HG03520 (cell line): ENCODE data around the gene BCAS3.
"Not testable (repeated sequence)": the region's sequence is repeated elsewhere in the genome, so short reads cannot be mapped to it uniquely, and the experiment has no call there.

ENCODE experiments used
- ATAC-seq: cut with Tn5 transposase; IDR thresholded peaks from one replicate; pipeline ENCODE4 v1.9.1; 2021; ENCODE audit warnings: mild to moderate bottlenecking, moderate library complexity; ENCODE audit not compliant: unreplicated experiment

The BCAS3 gene

DNA sequence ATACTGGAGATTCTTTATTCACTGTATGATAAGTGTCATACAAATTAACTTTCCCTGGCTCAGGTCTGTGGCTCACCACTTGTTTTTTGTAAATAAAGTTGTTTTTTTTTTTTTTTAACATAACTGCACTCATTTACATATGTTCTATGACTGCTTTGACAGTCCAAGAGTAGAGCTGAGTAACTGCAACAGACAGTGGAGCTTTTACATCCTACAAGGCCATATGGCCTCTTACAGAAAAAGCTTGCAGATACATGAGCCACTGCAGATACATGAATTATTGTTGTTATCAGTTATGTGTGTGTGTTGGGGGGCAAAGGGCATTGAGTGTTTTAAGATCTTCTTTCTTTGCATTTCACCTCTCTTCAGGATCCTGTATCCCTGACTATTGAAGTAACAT, 311.7 kb downstream of the BCAS3 start:
- ATAC-seq = no peak

DNA sequence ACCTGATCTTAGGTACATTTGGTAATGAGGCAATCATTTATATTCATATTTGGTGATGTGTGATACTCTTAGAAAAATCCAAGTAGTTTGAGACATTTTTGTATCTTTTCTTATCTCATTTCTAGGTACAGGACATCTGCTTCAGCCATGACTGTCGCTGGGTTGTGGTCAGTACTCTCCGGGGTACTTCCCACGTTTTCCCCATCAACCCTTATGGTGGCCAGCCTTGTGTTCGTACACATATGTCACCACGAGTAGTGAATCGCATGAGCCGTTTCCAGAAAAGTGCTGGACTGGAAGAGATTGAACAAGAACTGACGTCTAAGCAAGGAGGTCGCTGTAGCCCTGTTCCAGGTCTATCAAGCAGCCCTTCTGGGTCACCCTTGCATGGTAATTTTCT, 312.2 kb downstream of the BCAS3 start:
- no peak for ATAC-seq

DNA sequence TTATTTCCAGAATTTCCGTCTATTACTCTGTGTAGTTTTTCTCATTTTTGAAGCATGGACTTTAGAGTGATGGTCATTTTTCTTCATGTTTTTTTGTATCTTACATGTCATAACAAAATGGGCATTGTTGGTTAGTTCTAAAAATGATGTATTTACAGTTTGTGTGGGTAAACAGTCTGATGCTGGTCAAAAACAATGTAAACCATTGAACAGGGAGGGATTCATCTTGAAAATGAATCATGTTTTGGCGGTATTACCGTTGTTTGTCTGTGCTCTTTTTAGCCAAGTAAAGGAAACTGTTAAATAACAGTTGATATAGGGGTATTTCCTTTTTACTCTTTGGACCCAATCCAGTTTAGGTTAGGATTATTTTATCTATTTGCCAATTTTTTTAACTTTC, 315.8 kb downstream of the BCAS3 start:
- ATAC-seq = no peak

DNA sequence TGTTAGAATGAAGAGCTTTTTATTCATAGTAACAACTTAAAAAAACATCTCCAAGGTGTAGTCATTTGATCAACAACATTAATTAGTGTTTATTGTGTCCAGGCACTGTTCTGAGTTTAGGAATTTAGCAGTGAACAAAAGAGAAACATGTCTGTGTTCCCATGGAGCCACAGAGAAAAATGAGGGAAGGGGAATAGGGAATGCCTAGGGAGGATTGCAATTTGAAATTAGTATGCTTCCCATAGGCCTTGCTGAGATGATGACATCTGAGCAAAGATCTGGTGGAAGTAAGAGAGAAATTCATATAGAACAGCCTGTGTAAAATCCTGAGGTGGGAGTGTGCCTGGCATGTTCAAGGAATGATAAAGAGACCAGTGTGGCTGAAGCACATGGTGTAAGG, 318.0 kb downstream of the BCAS3 start:
- ATAC-seq = no peak

DNA sequence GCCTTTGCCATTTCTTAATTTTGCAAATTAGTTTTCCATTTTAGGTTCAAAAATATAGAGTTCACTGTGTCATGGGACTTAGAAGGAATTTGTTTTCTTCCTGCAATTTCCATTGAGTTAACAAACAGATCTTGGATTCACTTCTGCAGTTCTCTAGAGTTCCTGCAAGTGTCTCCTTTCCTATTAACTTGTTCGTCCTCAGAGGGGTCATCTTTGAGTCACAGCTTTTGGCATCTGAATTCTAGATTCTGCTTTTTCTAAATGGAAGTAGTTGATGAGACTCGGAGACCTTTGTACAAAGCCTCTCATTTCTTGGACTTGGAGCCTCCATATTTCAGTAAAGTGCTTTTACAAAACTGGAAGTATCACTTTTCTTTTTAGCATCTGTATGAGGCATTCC, 323.3 kb downstream of the BCAS3 start:
- no peak for ATAC-seq

DNA sequence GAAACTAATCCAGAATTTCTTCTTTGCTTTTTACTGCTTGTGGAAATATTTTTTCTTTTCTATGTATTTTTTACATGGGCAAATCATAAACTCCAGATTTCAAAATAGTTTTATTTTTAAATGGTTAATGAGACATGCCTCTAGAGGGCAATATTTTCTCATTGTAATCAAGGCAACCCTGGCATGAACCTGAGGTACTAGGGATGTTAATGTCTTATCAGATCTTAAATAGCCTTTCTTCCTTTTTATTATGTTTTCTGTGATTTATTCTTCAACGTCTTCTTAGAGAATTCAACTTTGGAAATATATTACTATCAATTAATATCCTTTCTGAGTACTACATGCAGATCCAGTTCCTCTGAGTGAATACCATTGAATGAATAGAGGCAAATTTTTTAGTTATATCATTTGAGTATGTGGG, 324.7 kb downstream of the BCAS3 start:
- ATAC-seq = no peak

DNA sequence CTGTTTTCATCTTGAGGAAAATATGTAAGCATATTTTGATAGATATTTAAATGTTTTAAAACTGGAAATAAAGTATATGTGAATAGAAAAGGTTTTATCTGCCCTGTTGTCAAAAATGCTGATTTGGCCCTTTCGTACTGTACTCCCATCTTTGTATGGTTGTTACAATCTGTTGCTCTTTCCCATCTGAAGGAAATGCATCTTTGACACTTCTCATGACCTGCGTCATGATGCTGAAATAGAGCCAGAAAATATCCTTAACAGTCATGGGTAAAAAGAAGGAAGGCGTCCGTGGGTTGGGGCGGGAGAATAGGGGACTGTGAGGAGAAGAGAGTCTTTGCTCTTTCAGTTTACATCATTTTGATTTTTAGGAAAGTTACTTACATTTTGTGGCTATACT, 327.7 kb downstream of the BCAS3 start:
- ATAC-seq = no peak

DNA sequence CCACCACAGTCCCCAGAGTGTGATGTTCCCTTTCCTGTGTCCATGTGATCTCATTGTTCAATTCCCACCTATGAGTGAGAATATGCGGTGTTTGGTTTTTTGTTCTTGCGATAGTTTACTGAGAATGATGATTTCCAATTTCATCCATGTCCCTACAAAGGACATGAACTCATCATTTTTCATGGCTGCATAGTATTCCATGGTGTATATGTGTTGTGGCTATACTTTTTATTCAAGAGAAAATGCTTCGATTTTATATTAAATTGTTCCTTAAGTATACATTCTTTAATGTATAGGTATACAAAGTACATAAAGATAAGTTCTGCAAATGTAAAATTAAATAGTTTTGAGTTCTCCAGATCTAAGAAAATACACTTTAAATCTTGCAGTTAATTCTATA, 328.3 kb downstream of the BCAS3 start:
- not testable (repeated sequence) for ATAC-seq

DNA sequence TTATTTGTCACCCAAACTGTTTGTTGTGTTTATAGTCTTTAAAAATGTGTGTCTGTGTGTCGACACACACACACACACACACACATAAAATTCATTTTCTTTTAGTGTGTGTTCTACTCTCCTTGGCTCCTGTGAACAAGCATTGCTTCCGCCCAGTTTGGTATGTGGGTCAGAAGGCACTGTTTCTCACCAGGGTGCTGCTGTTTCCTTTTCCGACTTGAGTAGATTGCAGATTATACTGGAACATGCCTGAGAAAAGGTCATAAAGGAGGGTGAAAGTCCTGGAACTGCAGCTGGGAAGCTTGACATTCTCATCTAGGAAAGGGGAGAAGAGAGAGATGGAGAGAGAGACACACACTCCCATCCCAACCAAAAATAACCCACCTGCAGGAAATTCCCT, 330.3 kb downstream of the BCAS3 start:
- ATAC-seq = no peak

DNA sequence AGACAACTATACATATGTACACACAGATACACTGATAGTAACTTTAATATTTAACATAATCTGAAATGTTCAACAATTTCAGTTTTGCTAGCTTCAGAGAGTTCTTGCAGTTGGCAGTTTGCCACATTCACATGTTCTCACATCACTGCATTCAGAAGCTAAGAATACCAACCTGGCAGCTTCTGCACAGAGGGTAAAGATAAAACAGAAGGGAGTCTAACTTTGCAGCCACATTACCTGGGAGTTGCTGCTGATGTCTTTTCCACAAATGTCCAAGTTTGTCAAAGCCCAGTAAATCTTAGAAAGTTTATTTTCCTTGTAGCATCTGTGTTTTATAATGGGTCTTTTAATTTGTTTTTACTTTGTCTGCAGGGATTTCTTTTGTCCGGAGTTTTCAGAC, 332.0 kb downstream of the BCAS3 start:
- ATAC-seq = no peak

DNA sequence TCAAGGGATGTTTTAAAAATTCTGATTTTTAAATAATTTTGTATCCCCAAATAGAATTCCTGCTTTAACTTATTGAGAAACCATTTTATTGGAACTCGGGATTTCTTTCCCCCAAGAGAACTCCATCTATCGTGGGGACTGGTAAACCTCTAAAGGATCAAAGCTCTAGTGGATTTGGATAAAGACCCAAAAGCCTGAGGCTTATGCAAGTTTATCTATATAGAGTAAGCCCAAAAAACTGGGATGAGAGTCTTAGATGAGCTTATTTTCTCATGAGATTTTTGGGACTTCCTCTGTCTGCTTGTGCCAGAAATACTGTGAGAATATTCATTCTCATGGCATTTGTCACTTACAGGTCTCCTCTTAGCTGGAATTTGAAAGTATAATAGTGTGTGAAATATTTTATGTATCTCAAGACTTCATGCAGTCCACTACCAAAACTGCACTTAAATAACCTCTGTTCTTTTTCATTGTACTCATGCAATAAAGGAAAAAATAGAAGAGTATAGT, 333.1 kb downstream of the BCAS3 start:
- no peak for ATAC-seq

DNA sequence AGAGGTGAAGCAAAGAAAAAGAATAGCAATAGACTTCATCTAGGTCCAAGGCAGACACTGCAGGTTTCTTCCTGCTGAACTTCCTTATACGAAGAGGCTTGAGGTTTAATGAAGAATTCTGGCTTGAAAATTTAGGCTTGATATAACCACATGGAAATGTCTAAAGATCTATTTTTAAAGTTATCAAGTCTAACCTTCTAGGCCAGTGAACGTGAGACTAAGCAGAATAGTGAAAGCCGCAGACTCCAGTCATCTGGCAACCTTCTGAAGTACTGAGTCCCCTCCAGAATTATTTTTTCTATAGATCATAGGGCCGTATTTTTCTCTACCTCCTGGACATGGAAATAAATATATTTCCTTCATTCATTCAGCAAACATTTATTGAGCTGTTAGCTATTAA, 333.6 kb downstream of the BCAS3 start:
- no peak for ATAC-seq

DNA sequence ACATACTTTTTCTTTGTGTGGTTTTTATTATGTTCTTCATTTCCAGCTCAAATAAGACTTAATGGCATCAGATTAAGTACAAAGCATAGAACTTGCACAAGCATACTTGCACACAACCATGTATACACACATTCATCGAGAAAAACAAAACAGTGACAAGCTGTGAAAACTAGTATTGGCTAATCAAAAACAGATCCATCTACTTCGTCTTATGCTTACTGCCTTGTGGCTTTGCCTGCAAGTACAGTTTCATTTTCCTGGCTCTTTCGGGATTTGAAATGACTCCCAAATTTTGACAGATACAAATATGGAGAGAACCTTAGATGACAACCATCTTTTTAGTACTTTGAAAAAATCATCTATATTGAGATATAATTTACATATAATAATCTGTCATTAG, 338.3 kb downstream of the BCAS3 start:
- no peak for ATAC-seq

DNA sequence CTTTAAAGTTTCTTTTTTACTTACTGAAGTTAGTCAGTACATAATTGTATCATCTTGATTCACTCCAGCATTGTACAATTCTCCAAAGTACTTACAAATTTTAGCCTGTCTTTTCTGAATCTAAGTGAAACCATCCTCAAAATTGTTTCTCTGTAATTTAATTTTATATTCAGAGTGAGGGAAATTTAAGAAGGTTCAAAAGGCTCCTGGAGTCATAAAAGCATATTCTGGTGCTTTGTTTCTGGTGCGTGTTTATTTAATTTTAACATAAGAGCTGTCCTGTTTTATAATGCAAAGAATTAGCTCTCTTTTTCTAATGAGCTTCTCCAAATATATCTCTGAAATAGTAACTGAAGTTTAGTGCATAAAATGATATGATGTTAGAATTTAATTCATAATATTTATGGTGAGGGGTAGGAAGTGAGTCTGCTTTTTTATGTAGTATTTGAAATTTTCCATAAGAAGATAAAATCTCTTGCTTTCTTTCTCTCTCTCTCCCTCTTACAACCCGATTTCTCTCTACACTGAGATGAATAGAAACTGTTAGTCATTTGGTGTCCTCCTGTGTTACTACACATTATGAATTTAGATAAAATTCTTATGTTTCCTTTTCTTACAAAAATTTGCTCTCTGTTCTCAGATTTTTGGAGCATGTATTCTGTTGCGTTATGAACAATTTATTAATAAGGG, 339.8 kb downstream of the BCAS3 start:
- no peak for ATAC-seq

DNA sequence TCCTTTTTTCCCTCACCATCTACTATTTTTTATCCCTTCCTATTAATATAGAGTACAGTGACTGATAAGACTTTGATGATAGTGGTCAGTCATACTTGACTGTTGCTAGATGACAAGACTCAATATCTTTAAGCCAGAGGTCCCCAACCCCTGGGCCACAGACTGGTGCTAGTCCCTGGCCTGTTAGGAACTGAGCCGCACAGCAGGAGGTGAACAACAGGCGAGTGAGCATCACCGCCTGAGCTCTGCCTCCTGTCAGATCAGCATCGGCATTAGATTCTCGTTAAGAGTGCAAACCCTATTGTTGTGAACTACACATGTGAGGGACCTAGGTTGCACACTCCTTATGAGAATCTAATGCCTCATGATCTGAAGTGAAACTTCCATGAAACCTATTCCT, 341.3 kb downstream of the BCAS3 start:
- ATAC-seq = no peak

DNA sequence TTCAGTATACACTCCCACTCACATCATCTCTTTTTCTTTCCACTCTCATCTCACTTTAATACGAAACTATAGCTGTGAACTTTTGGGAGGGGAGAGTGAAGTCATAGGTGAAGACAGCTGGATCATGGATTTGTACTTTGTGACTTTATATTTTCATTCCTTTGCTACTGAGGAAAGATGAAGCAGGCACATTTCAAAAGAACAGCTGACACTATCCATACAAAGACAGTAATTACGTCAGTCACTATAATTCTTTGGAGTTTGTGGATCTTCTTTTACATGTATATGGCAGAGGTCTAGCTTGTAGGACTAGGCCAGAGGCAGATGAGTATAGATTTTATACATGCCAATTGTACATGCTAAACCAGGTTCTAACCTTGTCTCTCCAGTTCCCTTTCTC, 346.3 kb downstream of the BCAS3 start:
- no peak for ATAC-seq

DNA sequence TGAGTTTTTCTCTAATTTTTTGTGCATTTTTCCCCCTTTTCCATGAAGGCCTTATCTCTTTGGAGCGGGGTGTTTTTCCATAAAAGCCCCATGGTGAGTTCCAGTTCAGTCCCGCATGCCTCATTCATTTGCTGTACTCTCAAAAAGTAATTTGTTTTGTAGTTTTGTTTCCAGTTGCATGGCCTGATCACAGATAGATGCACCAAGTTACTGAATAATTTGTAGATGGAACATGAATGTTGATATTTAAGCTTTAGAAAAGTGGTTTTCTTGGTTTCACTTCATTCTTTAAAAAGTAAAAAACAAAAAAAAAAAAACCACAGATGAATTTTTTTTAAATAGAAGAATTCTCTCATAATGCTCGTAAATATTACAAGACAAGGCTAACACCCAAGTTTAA, 349.2 kb downstream of the BCAS3 start:
- no peak for ATAC-seq

DNA sequence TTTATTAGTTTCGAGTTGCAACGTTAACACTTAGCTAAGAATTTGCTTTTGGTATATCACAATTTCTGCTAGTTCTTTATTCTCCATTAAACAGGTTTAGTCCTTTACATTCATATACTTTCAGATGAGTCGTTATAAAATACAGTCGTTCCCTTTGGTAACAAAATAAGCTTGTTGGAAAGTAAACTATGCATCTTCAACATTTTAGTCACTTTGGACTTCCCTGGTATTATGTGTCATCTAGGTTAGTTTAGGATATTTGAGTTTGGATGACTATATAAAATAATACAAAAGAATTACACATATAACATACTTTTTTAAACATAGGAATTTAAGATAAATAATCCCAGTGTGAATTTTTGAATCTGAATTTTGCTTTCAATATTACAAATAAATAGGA, 351.5 kb downstream of the BCAS3 start:
- no peak for ATAC-seq

DNA sequence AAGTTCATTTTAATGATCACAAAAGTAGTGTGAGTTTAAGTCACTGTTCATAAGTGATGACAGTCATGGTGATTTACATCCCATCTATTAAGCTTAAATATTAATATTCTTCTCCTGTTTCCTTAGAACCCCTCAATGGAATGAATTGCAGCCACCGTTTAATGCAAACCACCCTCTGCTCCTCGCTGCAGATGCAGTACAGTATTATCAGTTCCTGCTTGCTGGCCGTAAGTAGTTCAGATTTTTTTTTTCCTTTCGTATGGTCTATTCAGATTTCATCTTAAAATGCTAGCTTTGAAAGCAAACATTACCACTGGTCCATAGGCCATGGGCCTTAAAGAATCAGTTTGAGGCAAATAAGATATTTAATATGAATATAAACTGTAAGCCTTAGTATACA, 363.0 kb downstream of the BCAS3 start:
- ATAC-seq = no peak

DNA sequence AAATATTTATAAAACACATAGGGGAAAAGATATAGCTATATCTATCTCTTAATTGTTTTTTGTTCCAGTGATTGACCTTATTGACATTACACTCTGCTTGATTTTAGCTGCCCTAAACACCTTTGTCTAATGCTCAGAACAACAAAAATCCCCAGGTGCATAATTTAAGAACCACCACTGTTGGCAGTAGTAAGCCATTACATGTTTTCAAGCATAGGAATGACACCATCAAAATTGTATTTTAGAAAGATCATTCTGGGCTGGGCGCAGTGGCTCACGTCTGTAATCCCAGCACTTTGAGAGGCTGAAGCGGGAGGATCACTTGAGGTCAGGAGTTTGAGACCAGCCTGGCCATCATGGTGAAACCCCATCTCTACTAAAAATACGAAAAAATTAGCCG, 364.7 kb downstream of the BCAS3 start:
- ATAC-seq = not testable (repeated sequence)

DNA sequence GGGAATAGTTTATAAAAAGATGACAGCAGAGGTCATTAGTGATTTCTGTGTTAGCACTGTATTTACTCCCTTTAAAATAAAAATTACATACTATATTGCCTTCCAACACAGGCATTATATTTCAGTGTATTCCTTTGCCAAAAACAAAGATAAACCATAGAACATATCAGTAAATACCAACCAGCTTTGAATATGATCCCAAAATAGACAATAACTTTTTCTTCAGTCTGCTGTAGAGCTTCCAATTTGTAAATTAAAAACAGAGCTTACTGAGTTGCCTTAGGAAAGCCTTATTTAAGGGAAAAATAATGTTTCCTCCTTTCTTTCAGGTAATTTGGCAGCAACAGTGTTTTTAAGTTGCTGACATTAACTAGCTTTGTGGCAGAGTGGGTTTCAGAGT, 369.9 kb downstream of the BCAS3 start:
- ATAC-seq = no peak

DNA sequence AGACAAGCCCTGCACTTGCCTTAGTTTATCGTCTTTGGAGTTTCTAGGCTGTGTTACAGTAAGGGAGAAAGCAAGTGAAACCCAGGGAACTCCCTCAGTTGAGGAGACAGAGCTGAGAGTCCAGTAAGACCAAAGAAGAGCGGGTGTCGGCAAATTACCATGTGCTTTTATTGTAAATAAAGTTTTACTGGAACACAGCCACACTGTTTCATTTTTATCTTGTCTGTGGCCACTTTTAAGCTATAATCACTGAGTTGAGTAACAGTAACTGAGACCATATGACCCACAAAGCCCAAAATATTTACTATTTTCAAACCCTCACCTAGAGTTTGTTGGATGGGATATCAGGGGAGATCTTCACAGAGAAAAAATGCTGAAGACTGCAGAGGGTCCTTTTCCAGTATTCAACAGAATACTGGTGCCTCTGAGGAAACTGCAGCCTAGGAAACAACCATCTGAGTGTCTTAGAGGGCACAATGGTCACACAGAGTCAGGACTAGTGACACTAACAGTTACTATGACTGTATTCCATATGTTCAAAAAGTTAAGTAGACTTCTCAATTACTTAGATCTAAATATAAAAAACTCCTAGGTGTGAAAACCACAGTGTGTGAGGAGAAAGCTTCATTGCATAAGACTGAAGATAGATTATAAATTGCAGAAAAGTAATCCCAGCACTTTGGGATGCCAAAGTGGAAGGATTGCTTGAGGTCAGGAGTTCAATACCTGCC, 370.9 kb downstream of the BCAS3 start:
- ATAC-seq = no peak

DNA sequence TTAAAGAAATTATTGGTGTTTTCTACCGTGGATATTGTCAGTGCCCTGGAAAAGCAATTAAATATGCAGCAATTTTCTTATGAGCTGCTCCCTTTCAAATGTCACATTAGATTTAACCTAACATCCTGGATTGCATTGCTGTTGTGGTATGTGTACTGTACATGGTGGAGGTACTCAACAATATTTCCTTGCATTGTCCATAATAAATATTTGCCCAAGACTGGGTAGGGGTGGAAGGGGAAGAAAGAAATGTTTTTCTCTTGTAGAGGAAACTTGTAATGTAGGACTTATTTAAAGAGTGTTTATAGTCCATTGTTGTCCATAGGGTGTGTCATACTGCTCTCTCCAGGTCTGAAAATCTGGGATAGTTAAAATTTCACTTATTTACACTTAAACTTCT, 375.8 kb downstream of the BCAS3 start:
- ATAC-seq = no peak
